HepG2 (cell line): Measurements from ENCODE around the gene KIF7. TPM values are rescaled to one million over a fixed set of nuclear protein-coding genes. Genes with fewer than 3 reads are reported as not detected.

Experiments
- ATAC-seq: fragments of 200-7000 bp; cut with Tn5 transposase; 3 replicates; pipeline ENCODE4 v1.9.1; 2020; ENCODE audit warnings: mild to moderate bottlenecking, moderate library complexity
- BruUV-seq: library from RNA; stranded (reverse); fragments of 400-500 nt; replicated peaks from 2 replicates; lab custom pipeline; 2021; lab: Mats Ljungman, UMichigan
- CTCF ChIA-PET: fragments of 300-600 bp; formaldehyde crosslinking; extraction: SDS; loops from one replicate; lab custom pipeline; 2021; ENCODE audit warnings: low total read pairs, inconsistent platforms, low intra/inter-chr PET ratio; lab: Yijun Ruan, JAX
- POLR2A ChIA-PET: fragments of 350-600 bp; sonication (Branson Sonifier 250); formaldehyde crosslinking; loops from one replicate; lab custom pipeline; 2020; ENCODE audit warnings: antibody characterized with exemption, inconsistent platforms; lab: Yijun Ruan, JAX
- DNase-seq: peaks from one replicate; pipeline ENCODE4 v3.0.0-alpha.2; 2015; ENCODE audit warnings: low spot score
- FAIRE-seq: peaks from 3 replicates; lab custom pipeline; 2011; peaks lifted over from hg19 to GRCh38; lab: Jason Lieb, UNC
- H2AFZ ChIP-seq: one replicate; pipeline ENCODE4 v1.6.1; 2011; ENCODE audit warnings: low read length, inconsistent platforms
- H3K27ac ChIP-seq: fragments of 300-600 bp; 3 replicates; pipeline ENCODE4 v1.8.0; 2011; ENCODE audit warnings: mixed run types, mild to moderate bottlenecking, mixed read lengths, low read length, inconsistent platforms; ENCODE audit not compliant: insufficient read depth; ENCODE audit errors: extremely low read length
- H3K27me3 ChIP-seq, 2 experiments: fragments of 200-600 bp in 1 of 2; 2 replicates in 1 of 2; 3 replicates in 1 of 2; pipeline versions ENCODE4 v1.6.0 to v1.8.0; 2011; ENCODE audit warnings: low read length in 2 of 2, mild to moderate bottlenecking in 2 of 2, moderate library complexity in 2 of 2, inconsistent platforms in 1 of 2; ENCODE audit not compliant: insufficient read depth in 2 of 2, control insufficient read depth in 1 of 2
- H3K36me3 ChIP-seq, 2 experiments: fragments of 200-600 bp in 1 of 2; replicated peaks in 1 of 2; 2 replicates in 1 of 2; 3 replicates in 1 of 2; pipeline versions ENCODE4 v1.5.1 to v1.8.0; 2011; ENCODE audit warnings: low read length in 2 of 2, inconsistent platforms in 1 of 2; ENCODE audit not compliant: insufficient read depth in 2 of 2, control insufficient read depth in 1 of 2
- H3K4me1 ChIP-seq: 2 replicates; pipeline ENCODE4 v1.5.1; 2012; ENCODE audit warnings: low read length, inconsistent platforms; ENCODE audit not compliant: insufficient read depth
- H3K4me2 ChIP-seq: 2 replicates; pipeline ENCODE4 v1.6.0; 2011; ENCODE audit warnings: low read depth, low read length, inconsistent platforms
- H3K4me3 ChIP-seq, 3 experiments: fragments of 200-600 bp in 1 of 3; sonication (generic), shearing (Covaris generic) in 1 of 3; replicated peaks in 1 of 3; 2 replicates each; pipeline ENCODE4 v1.5.1; 2011 to 2016; ENCODE audit warnings: low read length in 3 of 3, inconsistent platforms in 2 of 3, low read depth in 2 of 3, mild to moderate bottlenecking in 2 of 3, control low read depth in 1 of 3, mixed read lengths in 1 of 3; ENCODE audit not compliant: insufficient read depth in 1 of 3
- H3K79me2 ChIP-seq: one replicate; pipeline ENCODE4 v1.6.1; 2011; ENCODE audit warnings: low read length, inconsistent platforms; ENCODE audit not compliant: insufficient read depth
- H3K9ac ChIP-seq: 2 replicates; pipeline ENCODE4 v1.6.0; 2011; ENCODE audit warnings: mild to moderate bottlenecking, low read depth, low read length, inconsistent platforms; ENCODE audit not compliant: insufficient read depth
- H3K9me3 ChIP-seq: 2 replicates; pipeline ENCODE4 v1.5.1; 2012; ENCODE audit warnings: mild to moderate bottlenecking, low read length
- H4K20me1 ChIP-seq: 2 replicates; pipeline ENCODE4 v1.6.0; 2011; ENCODE audit warnings: inconsistent platforms, mild to moderate bottlenecking, low read length, moderate library complexity; ENCODE audit not compliant: insufficient read depth
- ATAD3A ChIP-seq: sonication (generic); formaldehyde crosslinking; IDR thresholded peaks from 2 replicates; pipeline ENCODE4 v1.4.0; 2020; ENCODE audit warnings: missing genetic modification reagents
- BORCS8-MEF2B ChIP-seq: sonication (generic); formaldehyde crosslinking; IDR thresholded peaks from 2 replicates; pipeline ENCODE4 v1.8.0; 2022; ENCODE audit warnings: mild to moderate bottlenecking, missing genetic modification reagents
- KIAA2018 ChIP-seq: sonication (generic); formaldehyde crosslinking; IDR thresholded peaks from 2 replicates; pipeline ENCODE4 v1.5.0; 2020; ENCODE audit warnings: mild to moderate bottlenecking, missing genetic modification reagents, borderline replicate concordance
- MZF1 ChIP-seq: sonication (generic); formaldehyde crosslinking; IDR thresholded peaks from 2 replicates; pipeline ENCODE4 v1.8.1; 2023; ENCODE audit warnings: mild to moderate bottlenecking, missing genetic modification reagents, borderline replicate concordance
- NAIF1 ChIP-seq: sonication (generic); formaldehyde crosslinking; IDR thresholded peaks from 2 replicates; pipeline ENCODE4 v1.5.0; 2020; ENCODE audit warnings: mild to moderate bottlenecking, missing genetic modification reagents, borderline replicate concordance
- NCOR1 ChIP-seq: fragments of 200-600 bp; sonication (generic); IDR thresholded peaks from 2 replicates; pipeline ENCODE4 v1.7.0; 2017; ENCODE audit warnings: antibody characterized with exemption, low read length, borderline replicate concordance
- RBM39 ChIP-seq: fragments of 200-400 bp; formaldehyde crosslinking; IDR thresholded peaks from one replicate; pipeline ENCODE4 v1.6.1; 2018; ENCODE audit warnings: antibody characterized with exemption, mild to moderate bottlenecking, low read depth, low read length; ENCODE audit not compliant: poor library complexity, severe bottlenecking
- SOX5 ChIP-seq: IDR thresholded peaks from 2 replicates; pipeline ENCODE4 v1.6.1; 2016; ENCODE audit warnings: borderline replicate concordance
- ZKSCAN5 ChIP-seq: sonication (generic); formaldehyde crosslinking; IDR thresholded peaks from 2 replicates; pipeline ENCODE4 v1.5.1; 2020; ENCODE audit warnings: mild to moderate bottlenecking, missing genetic modification reagents
- ZNF337 ChIP-seq: sonication (generic); formaldehyde crosslinking; IDR thresholded peaks from 2 replicates; pipeline ENCODE4 v1.5.1; 2020; ENCODE audit warnings: missing genetic modification reagents, low read depth, mild to moderate bottlenecking, borderline replicate concordance
- ZNF431 ChIP-seq: sonication (generic); formaldehyde crosslinking; IDR thresholded peaks from 2 replicates; pipeline ENCODE4 v1.9.0; 2022; ENCODE audit warnings: missing genetic modification reagents, low read depth, mild to moderate bottlenecking, borderline replicate concordance
- ZNF724P ChIP-seq: sonication (generic); formaldehyde crosslinking; IDR thresholded peaks from 2 replicates; pipeline ENCODE4 v1.8.0; 2022; ENCODE audit warnings: missing genetic modification reagents, borderline replicate concordance
- WGBS: methylation state at CpG from one replicate; pipeline ENCODE4 v1.1.6; 2017; ENCODE audit warnings: low lambda C conversion rate; 5-methylcytosine and 5-hydroxymethylcytosine counted together
- in situ Hi-C: cut with HindIII; loops from 2 replicates; pipeline ENCODE4 v1.10.0; 2017; ENCODE audit warnings: low pct_unique_long_range_greater_than_20kb; ENCODE audit not compliant: extremely low pct_ligation_motif_present
- intact Hi-C: fragments of 100-400 bp; cut with micrococcal nuclease; formaldehyde crosslinking; loops from one replicate; pipeline ENCODE4 v1.10.0; 2022; ENCODE audit not compliant: unreplicated experiment
- polyA plus RNA-seq, 8 experiments: library from polyadenylated mRNA; depleted of rRNA in 3 of 8; stranded (reverse) in 7 of 8; unstranded in 1 of 8; fragments of >200 nt; fragmentation: Illumina TruSeq in 4 of 8; extraction: Trizol in 4 of 8; gene quantifications; 2 replicates each; pipeline versions ENCODE4 v1.2.1 to v1.2.3, GENCODE V29; 2011 to 2016; ENCODE audit warnings: low read depth in 4 of 8, missing spikeins in 1 of 8, mixed read lengths in 1 of 8; ENCODE audit not compliant: insufficient read depth in 1 of 8
- total RNA-seq, 5 experiments: library from RNA; depleted of rRNA; stranded (reverse); fragments of >200 nt; fragmentation: Illumina TruSeq; extraction: Trizol; gene quantifications; 2 replicates each; pipeline ENCODE4 v1.2.3, GENCODE V29; 2016; ENCODE audit warnings: low read depth in 1 of 5
- TF ChIP-seq, protein P1 (sequence below): sonication (generic); formaldehyde crosslinking; IDR thresholded peaks from 2 replicates; pipeline ENCODE4 v1.4.0; 2020; ENCODE audit warnings: mild to moderate bottlenecking, missing genetic modification reagents

Gene KIF7
- total and polyA plus RNA-seq, 2 of the 13 experiments (the other 11 are each of a cell fraction or from before 2014, with no cell fraction given): 1.5 to 6.2 TPM

DNA sequence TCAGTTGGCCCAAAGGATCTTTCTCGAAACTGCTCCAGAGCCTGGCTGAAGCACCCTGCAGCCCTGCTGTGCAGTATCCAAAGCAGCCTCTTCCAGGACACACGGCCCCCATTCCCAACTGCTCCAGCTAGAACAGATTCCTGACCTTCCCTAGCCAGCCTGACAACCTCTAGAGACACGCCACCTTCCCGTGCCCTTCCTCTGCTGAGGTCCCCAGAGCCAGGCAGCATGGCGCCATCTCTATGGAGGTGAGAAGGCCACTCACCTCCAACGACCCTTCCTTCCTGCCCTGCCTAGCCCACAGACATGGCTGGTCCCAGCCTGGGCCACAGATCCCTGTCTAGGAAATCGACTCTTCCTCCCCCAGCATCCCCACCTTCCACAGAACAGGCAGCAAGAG is 3.1 kb downstream of the KIF7 start:
- CTCF ChIA-PET: no interaction called here
- intact Hi-C loops: no loop called here
- TF ChIP-seq SOX5 (CRISPR knock-in tag): no peak
- TF ChIP-seq NAIF1 (CRISPR knock-in tag): no peak
- no peak for TF ChIP-seq MZF1 (CRISPR knock-in tag)
- TF ChIP-seq ZNF724P (CRISPR knock-in tag): no peak
- no peak for TF ChIP-seq RBM39
- TF ChIP-seq BORCS8-MEF2B (CRISPR knock-in tag): no peak
- no peak for TF ChIP-seq ZKSCAN5
- TF ChIP-seq, protein P1, sequence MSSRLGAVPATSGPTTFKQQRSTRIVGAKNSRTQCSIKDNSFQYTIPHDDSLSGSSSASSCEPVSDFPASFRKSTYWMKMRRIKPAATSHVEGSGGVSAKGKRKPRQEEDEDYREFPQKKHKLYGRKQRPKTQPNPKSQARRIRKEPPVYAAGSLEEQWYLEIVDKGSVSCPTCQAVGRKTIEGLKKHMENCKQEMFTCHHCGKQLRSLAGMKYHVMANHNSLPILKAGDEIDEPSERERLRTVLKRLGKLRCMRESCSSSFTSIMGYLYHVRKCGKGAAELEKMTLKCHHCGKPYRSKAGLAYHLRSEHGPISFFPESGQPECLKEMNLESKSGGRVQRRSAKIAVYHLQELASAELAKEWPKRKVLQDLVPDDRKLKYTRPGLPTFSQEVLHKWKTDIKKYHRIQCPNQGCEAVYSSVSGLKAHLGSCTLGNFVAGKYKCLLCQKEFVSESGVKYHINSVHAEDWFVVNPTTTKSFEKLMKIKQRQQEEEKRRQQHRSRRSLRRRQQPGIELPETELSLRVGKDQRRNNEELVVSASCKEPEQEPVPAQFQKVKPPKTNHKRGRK (CRISPR knock-in tag): no peak
- no peak for TF ChIP-seq ZNF431 (CRISPR knock-in tag)
- no peak for TF ChIP-seq ATAD3A (CRISPR knock-in tag)
- TF ChIP-seq NCOR1: no peak
- no peak for TF ChIP-seq KIAA2018 (CRISPR knock-in tag)
- TF ChIP-seq ZNF337: no peak

More for the DNA sequence above, 3.1 kb downstream of the KIF7 start:
- BruUV-seq: no TSS peak
- H3K9me3 ChIP-seq: no peaks in the 10 kb centered on the region
- H2AFZ ChIP-seq: no peak overlapping the region
- no peak overlapping the region for H3K27ac ChIP-seq
- ATAC-seq (no peak), DNase-seq (no peak), FAIRE-seq (no peak)
- H3K4me3 ChIP-seq: no peak overlapping the region
- WGBS: 77% methylated on average over 6 of the region's 7 CpGs
- H3K4me1 ChIP-seq: peaks cover 37% of the 10 kb centered on the region
- no peak overlapping the region for H3K4me2 ChIP-seq
- in situ Hi-C loops: no loop called here
- no peak overlapping the region for H3K9ac ChIP-seq
- H4K20me1 ChIP-seq: no peaks in the 10 kb centered on the region
- H3K79me2 ChIP-seq: no peaks in the 10 kb centered on the region
- H3K36me3 ChIP-seq: no peaks in the 10 kb centered on the region; a peak in 1 of 5 replicates
- peaks cover 0 to 2% of the 10 kb centered on the region in 2 experiments; a peak in 1 of 5 replicates for H3K27me3 ChIP-seq
- POLR2A ChIA-PET: no interaction called here
